ENCODE measurements around the gene CDK6.

CDK6 gene

DNA sequence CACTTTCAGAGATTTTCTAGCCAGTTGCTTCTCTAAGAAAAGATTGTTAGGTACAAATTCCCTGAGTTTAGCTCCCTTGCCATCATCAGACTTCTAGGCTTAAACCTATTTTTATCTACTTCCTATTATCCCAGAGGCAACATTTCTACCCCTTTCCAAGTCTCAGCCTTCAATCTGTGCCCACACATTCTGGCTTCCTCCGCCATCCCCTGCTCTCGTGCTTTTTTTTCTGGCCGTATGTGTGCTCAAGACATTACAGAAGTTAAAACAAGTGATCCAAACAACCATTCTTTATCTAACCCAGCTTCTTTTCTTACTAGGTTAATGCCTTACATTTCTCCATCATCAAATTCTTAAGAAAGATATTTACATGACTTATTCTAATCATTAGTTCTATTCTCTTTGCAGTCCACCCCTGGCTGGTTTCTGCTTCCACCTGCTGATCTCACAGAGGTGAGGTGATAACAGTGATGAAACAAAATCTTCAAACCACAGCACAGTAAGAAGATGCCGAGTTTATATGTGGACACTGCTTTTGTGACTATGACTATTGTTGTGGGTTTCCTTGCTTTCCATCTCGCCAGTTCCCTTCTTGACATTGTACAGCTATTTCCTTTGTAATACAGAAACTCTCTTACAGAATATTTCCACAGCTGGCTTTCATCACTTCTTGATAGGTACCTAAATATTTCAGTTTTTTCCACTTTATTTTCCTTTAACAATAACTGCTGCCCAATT, 18.3 kb upstream of the CDK6 start:
- TF ChIP-seq, protein P1, sequence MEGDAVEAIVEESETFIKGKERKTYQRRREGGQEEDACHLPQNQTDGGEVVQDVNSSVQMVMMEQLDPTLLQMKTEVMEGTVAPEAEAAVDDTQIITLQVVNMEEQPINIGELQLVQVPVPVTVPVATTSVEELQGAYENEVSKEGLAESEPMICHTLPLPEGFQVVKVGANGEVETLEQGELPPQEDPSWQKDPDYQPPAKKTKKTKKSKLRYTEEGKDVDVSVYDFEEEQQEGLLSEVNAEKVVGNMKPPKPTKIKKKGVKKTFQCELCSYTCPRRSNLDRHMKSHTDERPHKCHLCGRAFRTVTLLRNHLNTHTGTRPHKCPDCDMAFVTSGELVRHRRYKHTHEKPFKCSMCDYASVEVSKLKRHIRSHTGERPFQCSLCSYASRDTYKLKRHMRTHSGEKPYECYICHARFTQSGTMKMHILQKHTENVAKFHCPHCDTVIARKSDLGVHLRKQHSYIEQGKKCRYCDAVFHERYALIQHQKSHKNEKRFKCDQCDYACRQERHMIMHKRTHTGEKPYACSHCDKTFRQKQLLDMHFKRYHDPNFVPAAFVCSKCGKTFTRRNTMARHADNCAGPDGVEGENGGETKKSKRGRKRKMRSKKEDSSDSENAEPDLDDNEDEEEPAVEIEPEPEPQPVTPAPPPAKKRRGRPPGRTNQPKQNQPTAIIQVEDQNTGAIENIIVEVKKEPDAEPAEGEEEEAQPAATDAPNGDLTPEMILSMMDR (IDR thresholded peaks at IDR 0.05): no peak

DNA sequence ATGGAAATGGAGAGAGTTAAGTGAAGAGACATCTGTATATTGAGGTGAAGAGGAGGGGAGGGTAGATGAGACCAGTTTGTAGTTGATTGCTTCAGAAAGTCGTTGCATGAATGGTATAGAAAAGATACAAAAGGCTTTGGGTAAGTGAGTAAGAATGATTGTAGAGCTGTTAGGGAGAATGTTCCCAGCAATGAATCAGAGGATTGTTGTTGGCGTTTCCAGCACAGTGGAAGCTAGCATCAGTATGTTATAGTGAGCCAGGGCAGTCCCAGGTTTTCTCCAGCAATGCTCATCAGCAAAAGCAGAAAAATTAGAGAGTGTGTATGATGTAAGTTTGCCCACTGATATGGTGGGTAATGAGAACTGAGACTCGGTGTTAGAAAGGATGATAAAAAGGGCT, 15.4 kb upstream of the CDK6 start:
- TF ChIP-seq, protein P1 (IDR thresholded peaks at IDR 0.05): no peak

DNA sequence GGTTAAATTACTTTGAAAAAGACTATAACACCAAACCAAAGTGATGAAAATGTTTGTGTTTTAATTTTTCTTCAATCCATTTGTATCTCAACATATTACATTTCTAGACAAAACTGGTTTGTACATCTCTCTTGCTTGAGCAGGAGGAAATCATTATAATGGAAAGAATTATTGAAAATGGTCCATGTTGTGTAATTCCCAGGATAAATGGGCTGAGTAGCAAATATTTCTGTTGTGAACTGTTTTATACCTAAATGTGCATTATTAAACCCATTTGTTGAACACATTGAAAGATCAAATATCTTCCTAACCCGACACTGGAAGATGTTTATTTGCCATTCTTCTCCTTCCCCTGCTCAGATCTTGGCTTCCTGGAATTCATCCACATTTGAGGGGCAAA, 14.1 kb upstream of the CDK6 start:
- TF ChIP-seq, protein P1 (IDR thresholded peaks at IDR 0.05): no peak

DNA sequence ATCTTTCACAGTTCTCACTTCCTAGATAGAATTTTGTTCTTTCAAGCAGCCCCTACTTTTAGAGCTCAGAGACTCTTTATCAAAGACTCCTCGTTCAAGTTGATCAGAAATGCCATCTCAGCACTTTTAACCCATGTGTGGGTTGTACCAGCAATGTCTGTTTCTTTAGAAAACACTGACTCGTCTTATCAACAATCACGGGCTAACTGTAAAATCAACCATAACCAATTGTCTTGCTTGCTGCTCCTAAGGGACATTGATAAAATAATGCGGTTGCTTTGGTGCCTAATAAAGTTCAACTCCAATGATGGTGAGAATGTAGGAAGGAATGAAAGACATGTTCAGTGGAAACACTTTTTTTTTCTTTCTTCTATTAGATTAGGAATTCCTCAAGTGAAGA, 12.9 kb upstream of the CDK6 start:
- TF ChIP-seq, protein P1 (IDR thresholded peaks at IDR 0.05): no peak

DNA sequence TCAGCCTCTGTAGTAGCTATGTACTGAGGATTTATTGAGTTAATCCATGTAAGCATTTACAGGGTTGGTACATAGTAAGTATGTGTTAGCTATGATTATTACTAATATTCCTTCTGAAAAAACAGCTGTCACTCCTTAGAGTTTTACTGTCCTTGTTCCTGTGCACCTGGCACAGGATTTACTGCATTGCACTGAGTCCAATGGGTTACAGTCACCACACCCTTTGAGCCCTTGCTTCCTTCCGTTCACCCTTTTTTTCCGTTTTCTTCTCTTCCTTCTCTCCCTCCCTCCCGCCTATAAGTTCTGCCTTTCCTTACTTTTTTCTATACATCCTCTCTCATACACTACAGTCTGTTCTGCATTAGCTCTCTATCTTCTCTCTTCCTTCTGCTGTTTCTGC, 12.5 kb upstream of the CDK6 start:
- TF ChIP-seq, protein P1 (IDR thresholded peaks at IDR 0.05): no peak

DNA sequence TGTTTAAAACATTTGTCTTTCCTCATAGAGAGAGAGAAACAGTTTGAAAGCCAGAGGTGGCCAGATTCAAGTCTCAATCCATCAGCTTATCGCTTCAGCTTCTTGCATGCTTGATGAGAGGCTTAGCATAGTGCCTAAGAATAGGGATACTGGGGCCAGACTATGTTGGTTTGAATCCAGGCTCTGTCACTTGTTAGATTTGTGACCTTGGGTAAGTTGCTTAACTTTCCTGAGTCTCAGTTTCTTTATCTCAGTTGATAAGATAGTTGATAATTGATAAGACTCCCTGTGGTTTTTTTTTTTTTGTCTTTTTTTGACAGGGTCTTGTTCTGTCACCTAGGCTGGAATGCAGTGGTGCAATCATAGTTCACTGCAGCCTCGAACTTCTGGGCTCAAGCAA, 12.1 kb upstream of the CDK6 start:
- TF ChIP-seq, protein P1 (IDR thresholded peaks at IDR 0.05): no peak

DNA sequence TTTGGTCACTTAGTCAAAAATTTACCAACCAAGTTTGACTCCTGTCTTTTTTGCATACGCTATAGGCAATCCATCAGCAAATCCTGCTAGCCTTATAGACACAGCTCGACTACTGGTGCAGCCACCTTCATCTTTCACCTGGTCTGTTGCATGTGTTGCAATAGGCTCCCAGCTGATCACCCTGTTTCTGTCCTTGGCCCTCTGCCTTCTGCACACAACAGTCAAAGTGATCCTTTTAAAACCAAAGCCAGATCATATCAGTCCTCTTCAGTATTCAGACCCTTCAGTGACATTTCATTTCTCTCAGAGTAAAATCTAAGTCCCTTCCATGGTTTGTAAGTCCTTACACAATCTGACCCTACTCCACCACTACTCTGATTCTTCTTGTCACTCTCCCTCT, 10.9 kb upstream of the CDK6 start:
- TF ChIP-seq, protein P1 (IDR thresholded peaks at IDR 0.05): no peak

DNA sequence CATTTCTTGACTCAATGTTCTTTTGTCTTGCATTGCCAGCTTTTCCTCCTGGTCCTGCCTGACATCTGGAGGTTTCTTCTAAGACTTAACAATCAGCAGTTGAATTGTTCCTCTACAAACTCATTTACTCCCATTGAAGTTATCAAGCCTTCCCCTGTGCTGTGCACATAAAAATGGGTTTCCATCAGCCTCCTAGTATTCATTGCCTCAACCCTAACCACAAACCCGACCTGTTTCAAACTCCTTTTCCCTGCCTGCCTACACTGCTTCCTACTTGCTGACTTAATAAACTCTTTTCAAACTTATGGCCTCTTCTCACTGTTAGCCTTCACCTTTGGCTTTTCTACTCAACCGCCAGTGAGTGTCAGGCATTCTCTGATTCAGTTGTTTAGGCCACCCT, 9.4 kb upstream of the CDK6 start:
- TF ChIP-seq, protein P1 (IDR thresholded peaks at IDR 0.05): no peak

Measured in LNCAP (cell line).